ENCODE results near the gene RASGEF1B. TPM values are rescaled to one million over a fixed set of nuclear protein-coding genes. Genes with fewer than 3 reads are reported as not detected.
A peak's percentile ranks its signal among the peaks of the same experiment; 100 is the strongest.

RASGEF1B gene
- total and polyA plus RNA-seq, 2 donors from 2014 or later = 8.3 to 15.0 TPM

GRCh38 chr4:81472281-81473182 is 825 bp upstream of the RASGEF1B start:
- peak overlapping the region; percentile 73 to 92 for H3K27ac ChIP-seq (ENCODE audit: low read depth in 2 of 2, low read length in 2 of 2)
- H3K4me1 ChIP-seq (ENCODE audit: control insufficient read depth in 2 of 3, insufficient read depth in 2 of 3, low read depth in 1 of 3, low read length in 3 of 3) = peaks cover 0 to 8% (median 5%) of the 10 kb centered on the region in 3 donors
- H3K9ac ChIP-seq (ENCODE audit: low read length in 3 of 3) = peak overlapping the region; percentile 43 to 63 (median 59)
- intact Hi-C loops (cut with DNase I) = no loop called here
- TF ChIP-seq, protein P1, sequence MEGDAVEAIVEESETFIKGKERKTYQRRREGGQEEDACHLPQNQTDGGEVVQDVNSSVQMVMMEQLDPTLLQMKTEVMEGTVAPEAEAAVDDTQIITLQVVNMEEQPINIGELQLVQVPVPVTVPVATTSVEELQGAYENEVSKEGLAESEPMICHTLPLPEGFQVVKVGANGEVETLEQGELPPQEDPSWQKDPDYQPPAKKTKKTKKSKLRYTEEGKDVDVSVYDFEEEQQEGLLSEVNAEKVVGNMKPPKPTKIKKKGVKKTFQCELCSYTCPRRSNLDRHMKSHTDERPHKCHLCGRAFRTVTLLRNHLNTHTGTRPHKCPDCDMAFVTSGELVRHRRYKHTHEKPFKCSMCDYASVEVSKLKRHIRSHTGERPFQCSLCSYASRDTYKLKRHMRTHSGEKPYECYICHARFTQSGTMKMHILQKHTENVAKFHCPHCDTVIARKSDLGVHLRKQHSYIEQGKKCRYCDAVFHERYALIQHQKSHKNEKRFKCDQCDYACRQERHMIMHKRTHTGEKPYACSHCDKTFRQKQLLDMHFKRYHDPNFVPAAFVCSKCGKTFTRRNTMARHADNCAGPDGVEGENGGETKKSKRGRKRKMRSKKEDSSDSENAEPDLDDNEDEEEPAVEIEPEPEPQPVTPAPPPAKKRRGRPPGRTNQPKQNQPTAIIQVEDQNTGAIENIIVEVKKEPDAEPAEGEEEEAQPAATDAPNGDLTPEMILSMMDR (IDR thresholded peaks at IDR 0.05; ENCODE audit: borderline replicate concordance, extremely low read depth, insufficient read depth) = peak; percentile 13
- peak overlapping the region; percentile 57 to 82 (median 81) for H3K4me3 ChIP-seq (ENCODE audit: low read length in 3 of 3)
- peak in 1 of 5 donors; percentile 62 for DNase-seq
- H3K27me3 ChIP-seq (ENCODE audit: control insufficient read depth, insufficient read depth, low read length) = no peaks in the 10 kb centered on the region
- H3K36me3 ChIP-seq (ENCODE audit: control insufficient read depth in 2 of 3, insufficient read depth in 3 of 3, low read length in 3 of 3) = no peaks in the 10 kb centered on the region
- no peaks in the 10 kb centered on the region for H3K9me3 ChIP-seq (ENCODE audit: control insufficient read depth in 2 of 3, insufficient read depth in 1 of 3, low read length in 3 of 3)
- no peak for FAIRE-seq

DNA sequence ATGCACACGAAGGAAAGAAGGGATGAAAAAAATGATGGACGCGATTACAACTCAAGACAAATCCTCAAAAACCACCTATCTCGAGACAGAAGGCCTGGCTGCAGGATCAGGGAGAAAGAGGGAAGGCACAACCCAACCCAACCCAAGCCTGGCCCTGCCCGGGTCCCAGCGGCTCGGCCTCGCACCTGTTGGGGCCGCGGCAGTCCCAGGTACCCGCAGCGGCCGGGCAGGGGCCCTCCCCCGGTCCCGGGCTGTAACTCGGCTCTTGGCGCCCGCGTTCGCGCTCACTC is 464 bp downstream of the RASGEF1B start:
- TF ChIP-seq, protein P1 (IDR thresholded peaks at IDR 0.05; ENCODE audit: borderline replicate concordance, extremely low read depth, insufficient read depth) = no peak
- H3K36me3 ChIP-seq (ENCODE audit: control insufficient read depth in 2 of 3, insufficient read depth in 3 of 3, low read length in 3 of 3) = no peaks in the 10 kb centered on the region
- peak overlapping the region; percentile 87 to 92 (median 89) for H3K9ac ChIP-seq (ENCODE audit: low read length in 3 of 3)
- H3K4me1 ChIP-seq (ENCODE audit: control insufficient read depth in 2 of 3, insufficient read depth in 2 of 3, low read depth in 1 of 3, low read length in 3 of 3) = peaks cover 0 to 8% (median 5%) of the 10 kb centered on the region in 3 donors
- no peaks in the 10 kb centered on the region for H3K9me3 ChIP-seq (ENCODE audit: control insufficient read depth in 2 of 3, insufficient read depth in 1 of 3, low read length in 3 of 3)
- peak overlapping the region; percentile 77 to 95 for H3K27ac ChIP-seq (ENCODE audit: low read depth in 2 of 2, low read length in 2 of 2)
- H3K4me3 ChIP-seq (ENCODE audit: low read length in 3 of 3) = peak overlapping the region; percentile 82 to 95 (median 91)
- intact Hi-C loops (cut with DNase I) = no loop called here
- FAIRE-seq = no peak
- no peak for DNase-seq
- H3K27me3 ChIP-seq (ENCODE audit: control insufficient read depth, insufficient read depth, low read length) = no peaks in the 10 kb centered on the region

DNA sequence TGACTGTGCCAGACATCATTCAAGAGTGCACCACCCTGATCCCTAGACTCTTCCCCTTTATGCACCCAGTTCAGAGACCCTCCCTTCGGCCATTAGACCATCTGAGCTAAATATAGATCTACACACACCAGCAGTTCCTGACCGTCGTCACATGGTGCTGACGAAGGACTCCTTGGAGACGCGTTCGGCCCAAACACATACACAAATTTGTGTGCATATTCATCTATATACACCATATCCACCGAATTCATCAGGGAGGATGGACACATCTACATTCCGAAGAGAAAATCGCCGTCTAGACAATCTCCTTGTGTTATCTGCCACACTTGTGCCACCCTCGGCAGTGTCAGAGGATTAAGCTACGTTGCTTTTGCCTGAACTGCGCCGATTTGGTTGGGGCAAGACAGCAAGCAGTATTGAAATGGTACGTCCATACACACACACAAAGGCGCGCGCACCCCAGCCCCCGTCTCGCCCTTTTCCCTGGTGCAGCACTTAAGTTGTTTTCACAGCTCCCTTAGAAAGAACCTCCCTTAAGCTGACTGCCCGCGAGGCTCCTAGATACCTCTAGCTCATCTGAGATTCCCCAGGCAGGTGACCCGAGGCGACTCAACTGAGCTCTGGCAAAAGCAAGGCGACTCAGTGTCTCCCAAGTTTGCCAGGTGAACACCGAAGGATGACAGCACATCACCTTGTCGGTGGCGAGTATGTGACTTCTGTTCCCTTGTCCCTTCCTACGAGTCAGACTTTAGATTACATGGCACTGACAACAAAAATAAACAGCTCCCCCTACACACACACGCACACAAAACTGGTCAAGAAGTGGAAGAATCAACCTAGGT is 1.0 kb downstream of the RASGEF1B start:
- Histone ChIP-seq H3K9ac (ENCODE audit: low read length in 3 of 3) (peak overlapping the region; percentile 87 to 92 (median 89)), H3K9me3 (ENCODE audit: control insufficient read depth in 2 of 3, insufficient read depth in 1 of 3, low read length in 3 of 3) (no peaks in the 10 kb centered on the region), H3K27me3 (ENCODE audit: control insufficient read depth, insufficient read depth, low read length) (no peaks in the 10 kb centered on the region), H3K4me3 (ENCODE audit: low read length in 3 of 3) (peak overlapping the region; percentile 82 to 95 (median 91)), H3K4me1 (ENCODE audit: control insufficient read depth in 2 of 3, insufficient read depth in 2 of 3, low read depth in 1 of 3, low read length in 3 of 3) (peaks cover 0 to 8% (median 5%) of the 10 kb centered on the region in 3 donors), H3K27ac (ENCODE audit: low read depth in 2 of 2, low read length in 2 of 2) (peak overlapping the region; percentile 77 to 95), H3K36me3 (ENCODE audit: control insufficient read depth in 2 of 3, insufficient read depth in 3 of 3, low read length in 3 of 3) (no peaks in the 10 kb centered on the region)
- peak; percentile 42 to 81 (median 66) for DNase-seq
- TF ChIP-seq, protein P1 (IDR thresholded peaks at IDR 0.05; ENCODE audit: borderline replicate concordance, extremely low read depth, insufficient read depth) = no peak
- intact Hi-C loops (cut with DNase I) = no loop called here
- FAIRE-seq = no peak

All from kidney (tissue), 14 donors.